B cell (primary cell): ENCODE data around the gene ARF6. TPM values are rescaled to one million over a fixed set of nuclear protein-coding genes. Genes with fewer than 3 reads are reported as not detected.
A peak's percentile ranks its signal among the peaks of the same experiment; 100 is the strongest.

Source experiments
- ATAC-seq: fragments of 200-7000 bp; cut with Tn5 transposase; one replicate; pipeline ENCODE4 v1.10.0; 2021; ENCODE audit warnings: low read depth, mild to moderate bottlenecking, moderate number of reproducible peaks, moderate library complexity
- CTCF ChIA-PET: fragments of 350-600 bp; sonication (Branson Sonifier 250); formaldehyde crosslinking; loops from one replicate; lab custom pipeline; 2021; ENCODE audit warnings: antibody characterized with exemption, inconsistent platforms; lab: Charles Lee
- POLR2A ChIA-PET: fragments of 350-600 bp; sonication (Branson Sonifier 250); formaldehyde crosslinking; loops from one replicate; lab custom pipeline; 2021; ENCODE audit warnings: antibody characterized with exemption; lab: Charles Lee
- DNase-seq: peaks from one replicate; pipeline ENCODE4 v3.0.0; 2013
- H2AFZ ChIP-seq: 2 replicates; pipeline ENCODE4 v1.6.1; 2012; ENCODE audit warnings: mild to moderate bottlenecking, low read depth, low read length; ENCODE audit not compliant: insufficient read depth, poor library complexity, severe bottlenecking
- H3K27ac ChIP-seq, 2 donors: 1 replicate in 1 of 2; 2 replicates in 1 of 2; pipeline ENCODE4 v1.5.1; 2012 to 2013; ENCODE audit warnings: low read length in 2 of 2, mild to moderate bottlenecking in 2 of 2, moderate library complexity in 1 of 2
- H3K27me3 ChIP-seq, 4 experiments: fragments of 200-600 bp in 1 of 4; sonication (generic) in 1 of 4; replicated peaks in 1 of 4; 1 replicate in 2 of 4; 2 replicates in 2 of 4; pipeline versions ENCODE4 v1.6.1 to v1.7.0; 2013 to 2016; ENCODE audit warnings: low read length in 3 of 4, mild to moderate bottlenecking in 2 of 4, mixed read lengths in 1 of 4, moderate library complexity in 1 of 4; ENCODE audit not compliant: insufficient read depth in 4 of 4, control insufficient read depth in 3 of 4; ENCODE audit errors: control extremely low read depth in 1 of 4
- H3K36me3 ChIP-seq, 2 experiments: replicated peaks in 1 of 2; 1 replicate in 1 of 2; 2 replicates in 1 of 2; pipeline versions ENCODE4 v1.6.1 to v1.7.1; 2013; ENCODE audit warnings: low read length in 1 of 2; ENCODE audit not compliant: insufficient read depth in 2 of 2, control insufficient read depth in 1 of 2; ENCODE audit errors: control extremely low read depth in 1 of 2, extremely low read depth in 1 of 2
- H3K4me1 ChIP-seq, 2 donors: fragments of 200-600 bp in 1 of 2; sonication (generic) in 1 of 2; 1 replicate in 1 of 2; 2 replicates in 1 of 2; pipeline versions ENCODE4 v1.5.1 to v1.6.1; 2013 to 2017; ENCODE audit warnings: low read length in 2 of 2; ENCODE audit not compliant: control insufficient read depth in 2 of 2, insufficient read depth in 2 of 2
- H3K4me2 ChIP-seq: replicated peaks from 2 replicates; pipeline ENCODE3; 2012; ENCODE audit warnings: mild to moderate bottlenecking, low read depth, low read length; ENCODE audit not compliant: poor library complexity, severe bottlenecking
- H3K4me3 ChIP-seq, 5 experiments: fragments of 200-600 bp in 1 of 5; sonication (generic) in 1 of 5; 1 replicate in 3 of 5; 2 replicates in 2 of 5; pipeline versions ENCODE4 v1.5.1 to v1.7.0; 2011 to 2016; ENCODE audit warnings: low read length in 4 of 5, mild to moderate bottlenecking in 4 of 5, low read depth in 2 of 5, control low read depth in 1 of 5, moderate library complexity in 1 of 5; ENCODE audit not compliant: insufficient read depth in 1 of 5; ENCODE audit errors: control extremely low read depth in 1 of 5, extremely low read depth in 1 of 5
- H3K79me2 ChIP-seq: fragments of 200-600 bp; sonication (generic); one replicate; pipeline ENCODE4 v1.6.0; 2016; ENCODE audit warnings: low read length; ENCODE audit not compliant: control insufficient read depth, insufficient read depth
- H3K9ac ChIP-seq: fragments of 200-600 bp; sonication (generic); 2 replicates; pipeline ENCODE4 v1.6.1; 2017; ENCODE audit warnings: mild to moderate bottlenecking, low read length, moderate library complexity
- H3K9me3 ChIP-seq, 3 donors: one replicate each; pipeline versions ENCODE4 v1.6.1 to v1.7.1; 2013; ENCODE audit warnings: low read length in 2 of 3; ENCODE audit not compliant: control insufficient read depth in 2 of 3, insufficient read depth in 1 of 3; ENCODE audit errors: control extremely low read depth in 1 of 3
- H4K20me1 ChIP-seq: 2 replicates; pipeline ENCODE4 v1.6.0; 2012; ENCODE audit warnings: mild to moderate bottlenecking, low read length; ENCODE audit not compliant: insufficient read depth, control insufficient read depth, poor library complexity, severe bottlenecking
- H3K27ac Mint-ChIP-seq: one replicate; pipeline ENCODE4 v1.8.0; 2021; ENCODE audit warnings: mixed read lengths
- H3K27me3 Mint-ChIP-seq: one replicate; pipeline ENCODE4 v1.8.0; 2021; ENCODE audit warnings: mixed read lengths
- H3K4me1 Mint-ChIP-seq: one replicate; pipeline ENCODE4 v1.8.0; 2021; ENCODE audit warnings: mixed read lengths
- H3K4me3 Mint-ChIP-seq: one replicate; pipeline ENCODE4 v1.8.0; 2021; ENCODE audit warnings: mixed read lengths
- H3K9me3 Mint-ChIP-seq: one replicate; pipeline ENCODE4 v1.8.0; 2022; ENCODE audit warnings: mixed read lengths; ENCODE audit not compliant: insufficient read depth
- EZH2 ChIP-seq: IDR thresholded peaks from 2 replicates; pipeline ENCODE4 v1.6.1; 2012; ENCODE audit warnings: borderline replicate concordance, low read depth, mild to moderate bottlenecking, moderate library complexity, low read length; ENCODE audit not compliant: insufficient read depth, poor library complexity, severe bottlenecking
- WGBS: methylation state at CpG from one replicate; pipeline ENCODE4 v1.1.5; 2013; ENCODE audit warnings: missing lambda C conversion rate; ENCODE audit not compliant: insufficient coverage; 5-methylcytosine and 5-hydroxymethylcytosine counted together
- intact Hi-C: fragments of 100-400 bp; cut with micrococcal nuclease; formaldehyde crosslinking; loops from one replicate; pipeline ENCODE4 v1.10.0; 2022
- polyA plus RNA-seq: library from polyadenylated mRNA; depleted of rRNA; stranded (reverse); fragments of >200 nt; gene quantifications from 2 replicates; pipeline ENCODE4 v1.2.3, GENCODE V29; 2012
- total RNA-seq, 2 donors: library from RNA; stranded (reverse); fragments of 120-200 nt in 1 of 2; gene quantifications; 1 replicate in 1 of 2; 2 replicates in 1 of 2; pipeline versions ENCODE4 v1.2.3 to v1.2.4, GENCODE V29; 2013 to 2022
- TF ChIP-seq, protein P1 (sequence below): fragments of 200-600 bp; IDR thresholded peaks from one replicate; pipeline ENCODE4 v1.8.0; 2022; ENCODE audit warnings: antibody characterized with exemption, mild to moderate bottlenecking

Gene ARF6
- total and polyA plus RNA-seq, 2 donors (not counting 1 experiment from before 2014, with no cell fraction given): 96.6 to 135 TPM

DNA sequence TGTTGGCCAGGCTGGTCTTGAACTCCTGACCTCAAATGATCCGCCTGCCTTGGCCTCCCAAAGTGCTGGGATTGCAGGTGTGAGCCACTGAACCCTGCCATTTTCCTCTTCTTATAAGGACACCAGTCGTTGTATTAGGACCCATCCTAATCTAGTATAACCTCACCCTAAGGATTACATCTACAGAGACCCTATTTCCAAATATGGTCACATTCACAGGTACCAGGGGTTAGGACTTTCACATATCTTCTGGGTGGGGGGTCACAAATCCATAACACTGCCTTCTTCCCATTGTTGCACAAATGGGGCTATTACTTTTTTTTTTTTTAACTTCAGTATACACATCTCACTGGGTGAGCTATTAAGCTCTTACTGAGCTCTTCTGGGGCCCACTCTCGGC is 38.6 kb downstream of the ARF6 start:
- Histone ChIP-seq H3K4me3 (no peak overlapping the region), H3K27me3 (no peaks in the 10 kb centered on the region), H4K20me1 (no peaks in the 10 kb centered on the region), H3K36me3 (no peaks in the 10 kb centered on the region), H3K79me2 (no peaks in the 10 kb centered on the region), H2AFZ (no peak overlapping the region), H3K9me3 (no peaks in the 10 kb centered on the region), H3K4me1 (peaks cover 23 to 34% of the 10 kb centered on the region in 2 donors), H3K4me2 (no peak overlapping the region), H3K27ac (peak overlapping the region in 1 of 2 donors; percentile 58), H3K9ac (no peak overlapping the region)
- H3K9me3 Mint-ChIP-seq: no peaks in the 10 kb centered on the region
- peaks cover 32% of the 10 kb centered on the region for H3K4me1 Mint-ChIP-seq
- no peak for ATAC-seq
- H3K27ac Mint-ChIP-seq: peak overlapping the region; percentile 87
- 100% methylated on average over 1 of the region's 3 CpGs for WGBS
- no peak overlapping the region for H3K4me3 Mint-ChIP-seq
- no peak for DNase-seq
- intact Hi-C loops: loop anchor here (2.0 to 5.0 kb wide), 2 partner anchors 34 to 71 kb away; no protein-coding TSS in a partner anchor
- CTCF ChIA-PET: interaction anchor here (0.6 to 1.7 kb wide), 3 partner anchors 45 to 123 kb away, joined by 3 to 6 read pairs (median 5); no protein-coding TSS in a partner anchor
- POLR2A ChIA-PET: interaction anchor here (1.8 kb wide), 1 partner anchor 39 kb away, joined by 10 read pairs; the partner anchor contains the start of gene ARF6
- H3K27me3 Mint-ChIP-seq: no peaks in the 10 kb centered on the region
- no peak for TF ChIP-seq EZH2
- TF ChIP-seq, protein P1, sequence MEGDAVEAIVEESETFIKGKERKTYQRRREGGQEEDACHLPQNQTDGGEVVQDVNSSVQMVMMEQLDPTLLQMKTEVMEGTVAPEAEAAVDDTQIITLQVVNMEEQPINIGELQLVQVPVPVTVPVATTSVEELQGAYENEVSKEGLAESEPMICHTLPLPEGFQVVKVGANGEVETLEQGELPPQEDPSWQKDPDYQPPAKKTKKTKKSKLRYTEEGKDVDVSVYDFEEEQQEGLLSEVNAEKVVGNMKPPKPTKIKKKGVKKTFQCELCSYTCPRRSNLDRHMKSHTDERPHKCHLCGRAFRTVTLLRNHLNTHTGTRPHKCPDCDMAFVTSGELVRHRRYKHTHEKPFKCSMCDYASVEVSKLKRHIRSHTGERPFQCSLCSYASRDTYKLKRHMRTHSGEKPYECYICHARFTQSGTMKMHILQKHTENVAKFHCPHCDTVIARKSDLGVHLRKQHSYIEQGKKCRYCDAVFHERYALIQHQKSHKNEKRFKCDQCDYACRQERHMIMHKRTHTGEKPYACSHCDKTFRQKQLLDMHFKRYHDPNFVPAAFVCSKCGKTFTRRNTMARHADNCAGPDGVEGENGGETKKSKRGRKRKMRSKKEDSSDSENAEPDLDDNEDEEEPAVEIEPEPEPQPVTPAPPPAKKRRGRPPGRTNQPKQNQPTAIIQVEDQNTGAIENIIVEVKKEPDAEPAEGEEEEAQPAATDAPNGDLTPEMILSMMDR: no peak

- no peak overlapping the region for H3K4me3 Mint-ChIP-seq
- POLR2A ChIA-PET: interaction anchor here (0.6 to 0.7 kb wide), 3 partner anchors 41 to 70 kb away, joined by 3 to 6 read pairs (median 4); partner anchors contain the start of gene ARF6
- CTCF ChIA-PET: interaction anchor here (0.6 to 1.7 kb wide), 3 partner anchors 23 to 130 kb away, joined by 3 to 5 read pairs (median 5); no protein-coding TSS in a partner anchor
Measured at GRCh38 chr14:49933128-49933527, 40.2 kb downstream of the ARF6 start.

More at GRCh38 chr14:49933128-49933527, 40.2 kb downstream of the ARF6 start:
- H3K79me2 ChIP-seq: no peaks in the 10 kb centered on the region
- no peak for ATAC-seq
- Mint-ChIP-seq H3K27ac (peak overlapping the region; percentile 46), H3K9me3 (no peaks in the 10 kb centered on the region), H3K27me3 (no peaks in the 10 kb centered on the region), H3K4me1 (peaks cover 32% of the 10 kb centered on the region)
- H3K27me3 ChIP-seq: no peaks in the 10 kb centered on the region
- no peak overlapping the region for H3K27ac ChIP-seq
- no peak overlapping the region for H3K9ac ChIP-seq
- H3K9me3 ChIP-seq: peaks cover 0 to 6% (median 0%) of the 10 kb centered on the region in 3 donors
- no peak overlapping the region for H3K4me2 ChIP-seq
- no peak for DNase-seq
- no peak for TF ChIP-seq EZH2
- TF ChIP-seq, protein P1: no peak
- intact Hi-C loops: loop anchor here (5.0 kb wide), 1 partner anchor 36 kb away; no protein-coding TSS in a partner anchor
- H3K4me1 ChIP-seq: peaks cover 23 to 34% of the 10 kb centered on the region in 2 donors
- H4K20me1 ChIP-seq: no peaks in the 10 kb centered on the region
- no CpG with 5 or more reads among the region's 4 CpGs for WGBS
- H3K4me3 ChIP-seq: no peak overlapping the region
- no peaks in the 10 kb centered on the region for H3K36me3 ChIP-seq
- H2AFZ ChIP-seq: no peak overlapping the region
